Fibroblast of pulmonary artery (primary cell): ENCODE data around the gene CD79B.

Experiments used
- DNase-seq: peaks from one replicate; pipeline ENCODE4 v3.0.0-alpha.2; 2010; ENCODE audit warnings: low read depth
- H3K4me3 ChIP-seq: replicated peaks from 2 replicates; pipeline ENCODE4 v1.5.1; 2011; ENCODE audit warnings: low read depth, mild to moderate bottlenecking, control low read depth, low read length, moderate library complexity
- CTCF ChIP-seq: IDR thresholded peaks from 2 replicates; pipeline ENCODE4 v1.5.1; 2011; ENCODE audit warnings: mild to moderate bottlenecking, control low read depth, low read length, inconsistent platforms; ENCODE audit errors: missing control alignments

The CD79B gene

GRCh38 chr17:63940584-63940983, 8.5 kb upstream of the CD79B start:
- TF ChIP-seq CTCF: no peak
- DNase-seq: no peak
- H3K4me3 ChIP-seq: no peak overlapping the region

GRCh38 chr17:63939884-63940283, 7.8 kb upstream of the CD79B start:
- no peak for DNase-seq
- H3K4me3 ChIP-seq: no peak overlapping the region
- TF ChIP-seq CTCF: no peak

GRCh38 chr17:63939401-63939800, 7.3 kb upstream of the CD79B start:
- H3K4me3 ChIP-seq: no peak overlapping the region
- no peak for TF ChIP-seq CTCF
- DNase-seq: no peak

- no peak overlapping the region for H3K4me3 ChIP-seq
- TF ChIP-seq CTCF: no peak
- no peak for DNase-seq
Measured at GRCh38 chr17:63937920-63938319, 5.8 kb upstream of the CD79B start.

GRCh38 chr17:63937319-63937718, 5.2 kb upstream of the CD79B start:
- H3K4me3 ChIP-seq: no peak overlapping the region
- no peak for DNase-seq
- TF ChIP-seq CTCF: no peak

GRCh38 chr17:63934183-63935112, 2.3 kb upstream of the CD79B start:
- TF ChIP-seq CTCF: no peak
- no peak overlapping the region for H3K4me3 ChIP-seq
- DNase-seq: no peak

GRCh38 chr17:63933598-63933997, 1.5 kb upstream of the CD79B start:
- no peak for TF ChIP-seq CTCF
- DNase-seq: no peak
- H3K4me3 ChIP-seq: no peak overlapping the region
